Measurements from ENCODE around the gene NDUFV2. TPM values are rescaled to one million over a fixed set of nuclear protein-coding genes. Genes with fewer than 3 reads are reported as not detected.

Gene NDUFV2
- total RNA-seq, 4 donors from 2014 or later, result 96.5 to 150 (median 110) TPM

GRCh38 chr18:9100796-9101195 is 1.7 kb upstream of the NDUFV2 start:
- peak overlapping the region in 1 of 4 donors; percentile 92 for H3K27ac ChIP-seq
- peaks cover 21 to 61% (median 22%) of the 10 kb centered on the region in 3 donors for H3K4me1 ChIP-seq
- WGBS, 2 donors, result 83 to 90% methylated on average over 3 of the region's 3 CpGs
- H3K4me3 ChIP-seq, result no peak overlapping the region
- H3K9me3 ChIP-seq, result no peaks in the 10 kb centered on the region
- DNase-seq, result no peak
- no peaks in the 10 kb centered on the region for H3K36me3 ChIP-seq
- intact Hi-C loops (cut with DNase I), result no loop called here
- TF ChIP-seq POLR2A (IDR thresholded peaks at IDR 0.05) (no peak), CTCF (IDR thresholded peaks at IDR 0.05) (no peak)
- H3K27me3 ChIP-seq, result no peaks in the 10 kb centered on the region

- TF ChIP-seq CTCF (IDR thresholded peaks at IDR 0.05) (no peak), POLR2A (IDR thresholded peaks at IDR 0.05) (peak in 1 of 4 donors; percentile 2)
- H3K27me3 ChIP-seq, result no peaks in the 10 kb centered on the region
- WGBS, 2 donors, result 0% methylated on average over 9 to 11 of the region's 17 CpGs
- no peaks in the 10 kb centered on the region for H3K9me3 ChIP-seq
- peak overlapping the region; percentile 44 to 87 (median 70) for H3K4me3 ChIP-seq
- H3K4me1 ChIP-seq, result peaks cover 29 to 61% (median 31%) of the 10 kb centered on the region in 3 donors
- H3K27ac ChIP-seq, result peak overlapping the region; percentile 91 to 97 (median 92)
- intact Hi-C loops (cut with DNase I), result loop anchor here (2.0 kb wide), 1 partner anchor 35 kb away; the partner anchor contains the start of gene ANKRD12
- no peaks in the 10 kb centered on the region for H3K36me3 ChIP-seq
- no peak for DNase-seq
Measured at GRCh38 chr18:9101730-9102507, 580 bp upstream of the NDUFV2 start.

- H3K27me3 ChIP-seq, result no peaks in the 10 kb centered on the region
Measured at GRCh38 chr18:9103376-9103873, 926 bp downstream of the NDUFV2 start.

GRCh38 chr18:9104244-9104901 is 1.9 kb downstream of the NDUFV2 start:
- no peaks in the 10 kb centered on the region for H3K27me3 ChIP-seq
- intact Hi-C loops (cut with DNase I), result no loop called here
- H3K4me1 ChIP-seq, result peaks cover 45 to 73% (median 51%) of the 10 kb centered on the region in 3 donors
- no peaks in the 10 kb centered on the region for H3K9me3 ChIP-seq
- TF ChIP-seq CTCF (IDR thresholded peaks at IDR 0.05) (no peak), POLR2A (IDR thresholded peaks at IDR 0.05) (no peak)
- 3 to 10% methylated on average over 5 of the region's 5 CpGs for WGBS, 2 donors
- H3K27ac ChIP-seq, result peak overlapping the region; percentile 91 to 97 (median 92)
- DNase-seq, result no peak
- peak overlapping the region; percentile 44 to 87 (median 70) for H3K4me3 ChIP-seq
- no peaks in the 10 kb centered on the region for H3K36me3 ChIP-seq

More at GRCh38 chr18:9103376-9103873, 926 bp downstream of the NDUFV2 start:
- intact Hi-C loops (cut with DNase I), result loop anchor here (2.0 kb wide), 1 partner anchor 33 kb away; the partner anchor contains the start of gene ANKRD12
- no peak for TF ChIP-seq POLR2A (IDR thresholded peaks at IDR 0.05)
- TF ChIP-seq CTCF (IDR thresholded peaks at IDR 0.05), result peak in 2 of 6 experiments; percentile 4 to 14
- Histone ChIP-seq H3K27ac (peak overlapping the region; percentile 91 to 97 (median 92)), H3K36me3 (no peaks in the 10 kb centered on the region), H3K4me3 (peak overlapping the region; percentile 44 to 87 (median 70)), H3K4me1 (peaks cover 39 to 63% (median 43%) of the 10 kb centered on the region in 3 donors), H3K9me3 (no peaks in the 10 kb centered on the region)
- DNase-seq, result no peak
- 1% methylated on average over 4 of the region's 4 CpGs for WGBS, 2 donors

Measured in esophagus squamous epithelium (tissue), 5 donors.